AG09319 (cell line): ENCODE measurements around the gene TUBG1.
A peak's percentile ranks its signal among the peaks of the same experiment; 100 is the strongest.

ENCODE experiments used
- DNase-seq: peaks from one replicate; pipeline ENCODE4 v3.0.0-alpha.2; 2010; ENCODE audit warnings: low read depth; ENCODE audit errors: extremely low read depth
- CTCF ChIP-seq: IDR thresholded peaks from 2 replicates; pipeline ENCODE4 v1.5.1; 2011; ENCODE audit warnings: low read depth, mild to moderate bottlenecking, inconsistent platforms, low read length, moderate library complexity

The TUBG1 gene

GRCh38 chr17:42573095-42573494 lies 36.4 kb upstream of the TUBG1 start:
- no peak for DNase-seq
- no peak for TF ChIP-seq CTCF

DNA sequence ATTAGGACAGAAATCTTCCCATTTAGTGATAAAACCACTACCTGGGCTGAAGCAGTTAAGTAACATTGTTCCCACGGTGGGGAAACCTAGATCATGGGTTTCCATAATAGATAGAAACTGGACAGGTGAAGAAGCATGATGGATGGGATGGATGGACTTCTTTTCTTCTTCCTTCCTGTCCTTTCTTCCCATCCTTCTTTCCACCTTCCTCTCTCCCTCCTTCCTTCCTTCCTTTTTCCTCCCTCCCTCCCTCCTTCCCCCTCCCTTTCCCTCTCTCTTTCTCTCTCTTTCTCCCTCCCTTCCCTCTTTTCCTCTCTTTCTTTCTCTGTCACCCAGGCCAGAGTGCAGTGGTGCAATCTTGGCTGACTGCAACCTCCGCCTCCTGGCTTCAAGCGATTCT lies 35.0 kb upstream of the TUBG1 start:
- no peak for DNase-seq
- TF ChIP-seq CTCF: no peak

DNA sequence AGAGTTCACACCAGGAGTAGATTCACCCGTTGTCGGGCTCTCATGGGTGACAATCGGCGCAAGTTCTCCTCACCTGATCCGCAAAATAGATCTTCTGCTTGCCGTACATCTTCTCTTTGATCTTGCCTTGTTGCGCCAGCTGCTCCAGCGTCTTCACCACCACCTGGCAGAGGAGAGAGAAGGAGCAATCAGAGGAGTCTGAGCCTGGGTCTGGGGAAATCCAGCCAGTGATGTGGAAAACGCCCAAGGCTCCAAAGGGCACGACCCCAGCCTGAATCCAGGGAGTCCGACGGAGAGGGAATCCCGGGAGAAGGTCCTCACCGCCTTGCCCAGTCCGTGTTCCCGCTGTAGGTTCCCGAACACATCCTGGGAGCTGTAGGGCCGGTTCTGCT lies 32.3 kb upstream of the TUBG1 start:
- DNase-seq: no peak
- no peak for TF ChIP-seq CTCF

GRCh38 chr17:42577532-42578281 lies 31.8 kb upstream of the TUBG1 start, which contains the start of gene PSMC3IP:
Gene PSMC3IP (minus strand): TSS chr17:42577729. CDS start chr17:42577686, 43 bp downstream.
- TF ChIP-seq CTCF: peak; percentile 43

DNA sequence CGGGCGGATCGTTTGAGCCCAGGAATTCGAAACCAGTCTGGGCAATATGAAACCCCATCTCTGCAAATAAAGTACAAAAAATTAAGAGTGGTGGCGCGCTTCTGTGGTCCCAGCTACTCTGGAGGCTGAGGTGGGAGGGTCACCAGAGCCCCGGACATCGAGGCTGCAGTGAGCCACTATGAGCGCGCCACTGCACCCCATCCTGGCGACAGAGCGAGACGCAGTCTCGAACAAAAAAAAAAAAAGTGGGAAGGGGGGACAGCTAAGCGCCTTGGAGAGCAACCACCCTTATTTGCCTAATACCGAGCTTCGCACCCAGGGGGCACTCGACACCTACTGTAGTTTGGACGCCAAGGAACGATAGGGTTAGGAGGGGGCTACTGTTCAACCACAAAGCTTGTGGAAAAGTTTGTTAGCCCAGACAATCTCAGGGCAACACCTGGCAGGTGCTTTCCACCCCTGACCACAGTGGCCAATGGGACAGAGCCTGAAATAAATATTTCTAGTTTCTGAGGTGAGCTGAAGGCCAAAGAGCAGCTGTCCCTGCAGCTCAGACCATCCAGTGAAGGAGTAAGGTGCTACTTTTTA lies 31.1 kb upstream of the TUBG1 start:
- DNase-seq: no peak

More at GRCh38 chr17:42577532-42578281, 31.8 kb upstream of the TUBG1 start, which contains the start of gene PSMC3IP:
- DNase-seq: peak; percentile 84

DNA sequence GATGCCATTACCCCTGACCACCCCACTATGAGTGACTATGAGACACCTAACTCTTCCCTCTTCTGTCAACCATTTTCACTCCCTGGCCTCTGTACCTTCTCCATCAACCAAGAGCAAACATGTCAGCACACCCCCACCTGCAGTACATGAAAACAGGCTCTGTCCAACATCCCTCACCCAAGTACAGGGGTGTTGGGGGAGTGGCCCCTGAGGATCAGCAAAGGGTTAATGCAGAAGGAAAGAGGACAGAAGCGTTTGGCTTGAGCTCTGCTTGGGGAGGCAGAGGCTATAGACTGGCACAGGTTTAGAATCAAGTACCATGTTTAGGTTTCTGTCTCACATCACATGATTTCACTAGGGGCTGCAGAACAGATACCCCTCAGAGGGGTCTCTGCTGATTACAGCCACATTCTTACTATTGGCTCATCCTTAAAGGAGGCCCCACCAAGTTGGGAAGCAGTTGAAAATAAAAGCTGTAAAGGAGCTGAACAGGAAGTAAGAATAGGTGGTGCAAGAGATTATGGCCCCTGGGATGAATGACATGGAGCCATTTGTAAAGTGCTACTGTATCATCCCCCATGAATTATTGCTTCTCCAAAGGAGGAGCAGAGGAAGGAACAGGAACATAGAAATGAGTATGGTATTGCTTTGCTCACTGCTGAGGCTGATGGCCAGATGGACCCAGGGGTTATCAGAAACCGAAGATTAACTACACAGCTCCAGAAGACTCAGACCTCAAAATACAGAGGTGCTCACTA lies 29.5 kb upstream of the TUBG1 start:
- no peak for DNase-seq
- TF ChIP-seq CTCF: no peak

More for the DNA sequence above, 31.1 kb upstream of the TUBG1 start:
- TF ChIP-seq CTCF: peak; percentile 74
